Lower lobe of right lung (tissue), 2 donors: Measurements from ENCODE around the gene OMG. TPM values are rescaled to one million over a fixed set of nuclear protein-coding genes. Genes with fewer than 3 reads are reported as not detected.
"Not testable (repeated sequence)": the region's sequence is repeated elsewhere in the genome, so short reads cannot be mapped to it uniquely, and the experiment has no call there.

Experiments used
- ATAC-seq, 2 donors: fragments of 200-7000 bp; cut with Tn5 transposase; one replicate each; pipeline ENCODE4 v1.9.1; 2020 to 2022; ENCODE audit warnings: mild to moderate bottlenecking in 2 of 2, moderate library complexity in 2 of 2
- DNase-seq: peaks from one replicate; pipeline ENCODE4 v3.0.0-alpha.2; 2020
- H3K27ac ChIP-seq: fragments of 200-600 bp; one replicate; pipeline ENCODE4 v1.8.0; 2022
- H3K27me3 ChIP-seq: fragments of 200-600 bp; one replicate; pipeline ENCODE4 v1.8.0; 2022; ENCODE audit warnings: low read depth
- H3K36me3 ChIP-seq: fragments of 200-600 bp; one replicate; pipeline ENCODE4 v1.8.0; 2022; ENCODE audit warnings: mild to moderate bottlenecking
- H3K4me1 ChIP-seq: fragments of 200-600 bp; one replicate; pipeline ENCODE4 v1.8.0; 2022
- H3K4me3 ChIP-seq: fragments of 200-600 bp; one replicate; pipeline ENCODE4 v1.8.0; 2022; ENCODE audit warnings: mild to moderate bottlenecking
- H3K9me3 ChIP-seq: fragments of 200-600 bp; one replicate; pipeline ENCODE4 v1.8.0; 2022
- CTCF ChIP-seq: fragments of 200-600 bp; IDR thresholded peaks from one replicate; pipeline ENCODE4 v1.8.0; 2022; ENCODE audit warnings: antibody characterized with exemption, mild to moderate bottlenecking
- intact Hi-C: fragments of 100-400 bp; cut with DNase I; formaldehyde crosslinking; loops from one replicate; pipeline ENCODE4 v1.11.0; 2022
- total RNA-seq: library from RNA; stranded (reverse); fragmentation: NEBNext Ultra II Directional; extraction: Animal tissue kit (Norgen Biotek cat#: 25700); gene quantifications from one replicate; pipeline ENCODE4 v1.2.1, GENCODE V29; 2021
- donor health status: DM: no; HTN: yes; CAD: no; lungs with severe emphysema.

OMG gene
- total RNA-seq, 1 donor from 2014 or later = 12.4 TPM

- TF ChIP-seq CTCF = no peak
- Histone ChIP-seq H3K4me3 (no peak overlapping the region), H3K9me3 (no peaks in the 10 kb centered on the region), H3K36me3 (peaks cover 50% of the 10 kb centered on the region), H3K4me1 (peaks cover 12% of the 10 kb centered on the region), H3K27ac (no peak overlapping the region), H3K27me3 (no peaks in the 10 kb centered on the region)
- intact Hi-C loops = no loop called here
- ATAC-seq (no peak), DNase-seq (no peak)
Observed at GRCh38 chr17:31266042-31266441, 31.0 kb downstream of the OMG start.

- DNase-seq, H3K4me3 ChIP-seq, ATAC-seq, intact Hi-C loops, H3K27ac ChIP-seq, H3K9me3 ChIP-seq, H3K4me1 ChIP-seq, H3K27me3 ChIP-seq: not testable (repeated sequence)
- H3K36me3 ChIP-seq = peaks cover 60% of the 10 kb centered on the region
Observed at GRCh38 chr17:31262923-31263322, 34.1 kb downstream of the OMG start.

GRCh38 chr17:31261601-31262000, 35.4 kb downstream of the OMG start:
- DNase-seq (no peak), ATAC-seq (no peak)
- no peaks in the 10 kb centered on the region for H3K4me1 ChIP-seq
- H3K36me3 ChIP-seq = peaks cover 57% of the 10 kb centered on the region
- H3K9me3 ChIP-seq = no peaks in the 10 kb centered on the region
- intact Hi-C loops = no loop called here
- H3K4me3 ChIP-seq = no peak overlapping the region
- TF ChIP-seq CTCF = no peak
- H3K27ac ChIP-seq = no peak overlapping the region
- H3K27me3 ChIP-seq = no peaks in the 10 kb centered on the region

- peaks cover 44% of the 10 kb centered on the region for H3K36me3 ChIP-seq
- DNase-seq = no peak
- no peak for TF ChIP-seq CTCF
- H3K27me3 ChIP-seq = no peaks in the 10 kb centered on the region
- ATAC-seq = no peak
- no peaks in the 10 kb centered on the region for H3K9me3 ChIP-seq
- intact Hi-C loops = no loop called here
- no peak overlapping the region for H3K4me3 ChIP-seq
- no peak overlapping the region for H3K27ac ChIP-seq
- H3K4me1 ChIP-seq = no peaks in the 10 kb centered on the region
Observed at GRCh38 chr17:31260151-31260550, 36.9 kb downstream of the OMG start.

- DNase-seq (no peak), ATAC-seq (no peak)
- H3K27ac ChIP-seq = no peak overlapping the region
- no peaks in the 10 kb centered on the region for H3K9me3 ChIP-seq
- no peaks in the 10 kb centered on the region for H3K27me3 ChIP-seq
- intact Hi-C loops = no loop called here
- peaks cover 48% of the 10 kb centered on the region for H3K36me3 ChIP-seq
- no peak for TF ChIP-seq CTCF
- H3K4me3 ChIP-seq = no peak overlapping the region
- H3K4me1 ChIP-seq = no peaks in the 10 kb centered on the region
Observed at GRCh38 chr17:31256936-31257335, 40.1 kb downstream of the OMG start.

- DNase-seq (no peak), ATAC-seq (no peak)
- Histone ChIP-seq H3K4me1 (no peaks in the 10 kb centered on the region), H3K4me3 (no peak overlapping the region), H3K36me3 (peaks cover 26% of the 10 kb centered on the region), H3K27me3 (no peaks in the 10 kb centered on the region), H3K9me3 (no peaks in the 10 kb centered on the region), H3K27ac (no peak overlapping the region)
- no peak for TF ChIP-seq CTCF
- intact Hi-C loops = no loop called here
Observed at GRCh38 chr17:31254654-31255053, 42.4 kb downstream of the OMG start.
